Activated effector memory CD4-positive, alpha-beta T cell treated with Interleukin-2 at 50 U/mL for 16 hours (primary cell): ENCODE results near the gene C16orf54.
"Not testable (repeated sequence)": the region's sequence is repeated elsewhere in the genome, so short reads cannot be mapped to it uniquely, and the experiment has no call there.

Source experiments
- DNase-seq: peaks from one replicate; pipeline ENCODE4 v3.0.0-alpha.2; 2020

The C16orf54 gene, protein sequence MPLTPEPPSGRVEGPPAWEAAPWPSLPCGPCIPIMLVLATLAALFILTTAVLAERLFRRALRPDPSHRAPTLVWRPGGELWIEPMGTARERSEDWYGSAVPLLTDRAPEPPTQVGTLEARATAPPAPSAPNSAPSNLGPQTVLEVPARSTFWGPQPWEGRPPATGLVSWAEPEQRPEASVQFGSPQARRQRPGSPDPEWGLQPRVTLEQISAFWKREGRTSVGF

DNA sequence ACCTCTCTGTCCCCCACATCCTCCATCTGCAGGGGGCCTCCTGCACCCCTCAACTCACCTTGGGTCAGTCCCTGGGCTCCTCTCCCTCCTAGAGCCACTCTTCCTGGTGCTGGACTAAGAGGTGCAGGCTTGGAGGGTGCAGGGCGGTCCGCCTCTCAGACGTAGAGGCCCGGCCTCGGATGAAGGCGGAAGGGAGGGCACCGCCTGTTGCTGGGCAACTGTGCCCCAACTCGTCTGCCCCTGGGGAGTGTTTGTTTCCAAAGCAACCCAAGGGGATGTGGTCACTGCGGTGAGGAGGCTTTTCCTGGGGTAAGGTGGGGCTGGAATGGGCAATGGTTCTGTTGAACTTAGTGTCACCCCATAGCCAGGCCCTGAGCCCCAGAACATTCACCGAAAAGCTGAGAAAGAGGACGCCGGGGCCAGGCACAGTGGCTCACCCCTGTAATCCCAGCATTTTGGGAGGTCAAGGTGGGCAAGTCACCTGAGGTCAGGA, at the start of gene C16orf54:
C16orf54 (minus strand) TSS at position 138 of the 493 bp plus-strand sequence. CDS start 1,039 bp downstream, outside the sequence.
- peak; percentile 92 for DNase-seq

- no peak for DNase-seq
Measured at GRCh38 chr16:29794231-29794710, 48.5 kb upstream of the C16orf54 start.

- not testable (repeated sequence) for DNase-seq
Measured at GRCh38 chr16:29793153-29793552, 47.4 kb upstream of the C16orf54 start.

- DNase-seq: no peak
Measured at GRCh38 chr16:29791845-29792807, 46.3 kb upstream of the C16orf54 start.

DNA sequence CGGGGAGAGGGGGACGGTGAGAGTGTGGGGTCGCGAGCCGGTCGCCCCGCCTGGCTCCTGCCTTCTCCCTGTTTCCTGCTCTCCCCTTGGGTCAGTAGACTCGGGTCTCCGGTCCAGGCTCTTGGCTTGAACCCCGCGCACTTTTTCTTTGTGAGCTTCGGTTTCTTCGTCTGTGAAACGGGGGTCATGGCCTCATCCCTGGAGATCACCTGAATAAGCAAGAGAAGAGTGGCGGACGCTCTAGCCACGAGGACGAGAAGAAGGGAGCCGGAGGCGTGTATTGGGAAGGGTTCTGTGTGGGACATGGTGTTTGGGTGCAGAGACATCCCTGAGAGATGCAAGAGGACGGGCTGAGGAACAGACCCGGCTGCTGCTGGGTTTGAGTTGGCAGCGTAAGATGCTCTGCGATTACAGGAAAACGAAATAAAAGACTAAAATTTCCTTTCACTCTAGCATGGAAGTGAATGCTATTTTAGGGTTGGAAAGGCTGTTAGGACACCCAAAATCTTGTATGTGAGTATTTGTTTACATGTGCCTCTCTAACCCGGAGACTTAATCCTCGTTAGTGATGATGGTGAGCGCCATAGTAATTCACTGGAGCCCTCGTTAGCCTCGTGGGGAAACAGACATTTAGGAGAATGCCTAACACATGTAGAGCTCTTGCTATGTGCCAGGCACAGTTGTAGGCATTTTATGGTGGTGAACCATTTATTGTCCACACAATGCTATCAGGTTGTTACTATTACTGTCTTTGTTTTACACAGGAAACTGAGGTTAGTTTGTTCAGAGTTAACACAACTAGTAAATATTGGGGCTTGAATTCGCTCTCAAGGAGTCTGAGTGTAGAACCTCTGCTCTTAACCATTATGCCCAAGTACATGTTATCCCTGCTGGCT, 45.4 kb upstream of the C16orf54 start:
- DNase-seq: no peak

DNA sequence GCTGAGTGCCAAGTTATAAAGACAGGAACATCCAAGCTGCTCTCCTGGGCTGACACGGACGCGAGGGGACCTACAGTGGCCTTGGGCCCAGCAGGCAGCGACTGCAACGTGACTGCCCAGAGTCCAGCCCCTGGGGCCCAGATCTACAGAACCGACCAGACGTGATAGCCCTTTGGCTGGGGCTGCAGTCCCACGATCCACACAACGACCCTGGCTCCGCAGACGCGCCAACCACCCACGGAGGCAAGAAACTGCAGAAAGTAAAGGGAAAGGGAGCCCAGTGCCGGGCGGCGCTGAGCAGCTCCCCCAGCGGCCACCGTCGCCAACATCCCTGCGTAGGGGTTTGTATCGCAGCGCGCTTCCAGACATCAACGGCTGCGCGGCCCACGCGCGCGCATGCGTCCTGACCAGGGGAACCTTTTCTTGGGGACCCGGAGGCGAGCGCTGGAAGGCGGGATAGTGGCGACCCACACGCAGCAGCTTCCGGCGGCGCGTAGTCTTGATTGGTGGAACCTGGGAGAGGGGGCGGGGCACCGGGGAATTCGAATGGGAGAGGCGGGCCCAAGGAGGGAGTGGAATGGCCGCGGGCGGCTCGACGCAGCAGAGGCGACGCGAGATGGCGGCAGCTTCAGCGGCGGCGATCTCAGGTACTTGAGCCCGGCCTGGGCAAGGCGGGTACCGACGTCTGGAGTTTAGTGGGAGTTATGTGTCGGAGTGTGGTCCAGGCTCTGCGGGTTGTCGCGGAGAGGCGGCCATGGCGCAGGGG, 44.6 kb upstream of the C16orf54 start, which contains the start of gene KIF22:
KIF22 (plus strand) TSS at position 569 of the 766 bp plus-strand sequence; CDS start at position 578, 9 bp downstream.
- peak; percentile 99 for DNase-seq

GRCh38 chr16:29789775-29790182, 44.0 kb upstream of the C16orf54 start:
- DNase-seq: no peak

DNA sequence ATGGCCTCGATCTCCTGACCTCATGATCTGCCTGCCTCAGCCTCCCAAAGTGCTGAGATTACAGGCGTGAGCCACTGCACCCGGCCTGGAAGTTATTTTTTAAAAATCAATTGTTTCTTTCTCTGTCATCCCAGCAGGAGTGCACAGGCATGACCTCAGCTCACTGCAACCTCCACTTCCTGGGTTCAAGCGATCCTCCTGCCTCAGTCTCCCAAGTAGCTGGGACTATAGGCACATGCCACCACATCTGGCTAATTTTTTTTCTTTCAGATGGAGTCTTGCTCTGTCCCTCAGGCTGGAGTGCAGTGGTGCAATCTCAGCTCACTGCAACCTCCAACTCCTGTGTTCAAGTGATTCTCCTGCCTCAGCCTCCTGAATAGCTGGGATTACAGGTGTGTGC, 41.4 kb upstream of the C16orf54 start:
- DNase-seq: not testable (repeated sequence)

DNA sequence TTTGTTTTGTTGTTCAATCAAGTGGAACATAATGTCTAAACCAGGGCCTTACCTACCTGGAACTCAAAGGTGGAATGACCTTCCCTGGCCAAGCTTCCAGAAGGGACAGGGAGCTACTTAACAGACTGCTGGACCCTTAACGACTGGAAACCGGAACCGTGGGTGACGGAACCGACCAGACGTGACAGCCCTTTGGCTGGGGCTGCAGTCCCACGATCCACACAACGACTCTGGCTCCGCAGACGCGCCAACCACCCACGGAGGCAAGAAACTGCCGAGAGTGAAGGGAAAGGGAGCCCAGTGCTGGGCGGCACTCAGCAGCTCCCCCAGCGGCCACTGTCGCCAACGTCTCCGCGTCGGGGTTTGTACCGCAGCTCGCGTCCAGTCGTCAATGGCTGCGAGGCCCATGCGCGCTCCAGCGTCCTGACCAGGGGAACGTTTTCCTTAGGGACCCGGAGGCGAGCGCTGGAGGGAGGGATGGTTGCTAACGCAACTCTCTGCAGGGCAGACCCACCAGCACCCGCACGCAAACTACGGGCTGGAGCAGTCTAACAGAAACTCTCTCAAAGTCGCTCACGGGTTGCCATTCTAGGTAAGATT, 39.2 kb upstream of the C16orf54 start:
- peak; percentile 72 for DNase-seq

DNA sequence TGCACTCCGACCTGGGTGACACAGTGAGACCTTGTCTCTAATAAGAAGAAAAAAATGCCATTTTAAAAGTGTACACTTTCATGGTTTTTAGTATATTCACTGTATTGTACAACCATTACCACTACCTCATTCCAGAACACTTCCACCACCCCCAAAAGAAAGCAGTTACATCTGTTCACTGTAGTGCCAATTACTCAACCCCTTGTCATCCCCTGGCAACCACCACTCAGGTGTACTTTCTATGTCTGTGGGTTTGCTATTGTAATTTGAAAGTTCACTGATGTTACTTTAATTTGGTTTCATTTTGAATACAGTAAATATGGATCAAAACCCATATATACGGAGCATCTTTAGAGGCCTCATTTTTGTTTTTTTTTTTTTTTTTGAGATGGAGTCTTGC, 38.4 kb upstream of the C16orf54 start:
- DNase-seq: no peak

DNA sequence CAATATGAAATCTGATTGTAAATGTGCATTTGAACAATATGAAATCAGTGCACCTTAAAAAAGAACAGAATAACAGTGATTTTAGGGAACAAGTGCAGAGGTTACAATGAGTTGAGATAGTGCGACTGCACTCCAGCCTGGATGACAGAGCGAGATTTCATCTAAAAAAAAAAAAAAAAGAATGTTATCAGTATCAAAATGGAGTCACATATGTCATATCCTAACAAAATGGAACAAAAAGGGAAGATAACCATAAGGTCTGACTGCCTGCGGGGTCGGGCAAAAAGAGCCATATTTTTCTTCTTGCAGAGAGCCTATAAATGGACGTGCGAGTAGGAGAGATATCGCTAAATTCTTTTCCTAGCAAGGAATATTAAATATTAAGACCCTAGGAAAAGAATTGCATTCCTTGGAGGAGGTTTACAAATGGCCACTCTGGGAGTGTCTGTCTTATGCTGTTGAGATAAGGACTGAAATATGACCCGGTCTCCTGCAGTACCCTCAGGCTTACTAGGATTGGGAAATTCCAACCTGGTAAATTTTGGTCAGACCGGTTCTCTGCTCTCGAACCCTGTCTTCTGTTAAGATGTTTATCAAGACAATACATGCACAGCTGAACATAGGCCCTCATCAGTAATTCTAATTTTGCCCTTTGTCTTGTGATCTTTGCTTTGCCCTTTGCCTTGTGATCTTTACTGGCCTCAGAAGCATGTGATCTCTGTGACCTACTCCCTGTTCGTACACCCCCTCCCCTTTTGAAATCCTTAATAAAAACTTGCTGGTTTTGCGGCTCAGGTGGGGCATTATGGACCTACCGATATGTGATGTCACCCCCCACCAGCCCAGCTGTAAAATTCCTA, 37.5 kb upstream of the C16orf54 start:
- not testable (repeated sequence) for DNase-seq

DNA sequence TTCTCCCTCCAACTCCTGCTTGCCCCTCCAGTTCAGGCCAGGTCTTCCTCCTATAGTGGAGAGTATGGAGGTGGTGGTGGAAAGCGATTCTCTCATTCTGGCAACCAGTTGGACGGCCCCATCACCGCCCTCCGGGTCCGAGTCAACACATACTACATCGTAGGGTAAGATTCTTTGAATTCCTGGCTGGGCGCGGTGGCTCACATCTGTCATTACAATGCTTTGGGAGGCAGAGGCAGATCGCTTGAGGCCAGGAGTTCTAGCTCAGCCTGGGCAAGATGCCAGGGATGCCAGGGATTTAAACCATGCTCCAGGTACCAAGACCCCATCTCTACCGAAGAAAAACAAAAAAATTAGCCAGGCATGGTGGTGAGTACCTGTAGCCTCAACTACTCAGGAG, 33.7 kb upstream of the C16orf54 start:
- DNase-seq: no peak

- no peak for DNase-seq
Measured at GRCh38 chr16:29777576-29778350, 32.0 kb upstream of the C16orf54 start, which contains the start of gene ZG16. TSS of gene ZG16 (plus strand) at chr16:29778256. CDS start at chr16:29779267, 1,011 bp downstream.

- no peak for DNase-seq
Measured at GRCh38 chr16:29775742-29776408, 30.1 kb upstream of the C16orf54 start.

GRCh38 chr16:29774730-29775129, 28.9 kb upstream of the C16orf54 start:
- no peak for DNase-seq

GRCh38 chr16:29772330-29772729, 26.5 kb upstream of the C16orf54 start:
- DNase-seq: not testable (repeated sequence)

- no peak for DNase-seq
Measured at GRCh38 chr16:29770250-29770929, 24.6 kb upstream of the C16orf54 start.

GRCh38 chr16:29769507-29769906, 23.7 kb upstream of the C16orf54 start:
- DNase-seq: no peak
